Naive B cell (primary cell): ENCODE results near the gene EMD. TPM values are rescaled to one million over a fixed set of nuclear protein-coding genes. Genes with fewer than 3 reads are reported as not detected.

Source experiments
- polyA plus RNA-seq, 6 donors: library from polyadenylated mRNA; unstranded; fragments of 300-500 nt; fragmentation: Illumina TruSeq; gene quantifications; one replicate each; pipeline ENCODE4 v1.2.3, GENCODE V29; 2021; ENCODE audit warnings: low read depth in 6 of 6

EMD gene
- polyA plus RNA-seq, 6 donors from 2014 or later: 25.0 to 29.6 (median 27.2) TPM

Other genes starting within 250 kb of the EMD start
- gene OPN1LW, start 235.1 kb upstream of the EMD start, polyA plus RNA-seq: not detected
- not detected for gene OPN1MW, start 196.7 kb upstream of the EMD start, polyA plus RNA-seq
- gene OPN1MW2, start 159.5 kb upstream of the EMD start, polyA plus RNA-seq: not detected
- under 1 TPM in 1 of 6 donors, not detected in 5; 0.13 TPM for gene OPN1MW3, start 121.7 kb upstream of the EMD start, polyA plus RNA-seq
- gene TEX28, start 84.2 kb upstream of the EMD start, polyA plus RNA-seq: not detected
- under 1 TPM in 5 of 6 donors, not detected in 1; 0.27 to 0.57 (median 0.38) TPM for gene TKTL1, start 83.5 kb upstream of the EMD start, polyA plus RNA-seq
- gene FLNA, start 4.7 kb upstream of the EMD start, polyA plus RNA-seq: 100 to 1,000 TPM in 2 of 6 donors, 10 to 100 TPM in 4; 39.6 to 269 (median 78.3) TPM
- gene RPL10, start 19.1 kb downstream of the EMD start, polyA plus RNA-seq: 1,000 to 10,000 TPM; 3,636 to 5,147 (median 4,635) TPM
- gene DNASE1L1, start 30.0 kb downstream of the EMD start, polyA plus RNA-seq: 10 to 100 TPM in 5 of 6 donors, 1 to 10 TPM in 1; 9.5 to 23.1 (median 14.3) TPM
- 10 to 100 TPM; 31.6 to 50.2 (median 36.6) TPM for gene TAFAZZIN, start 32.2 kb downstream of the EMD start, polyA plus RNA-seq
- gene ATP6AP1, start 49.4 kb downstream of the EMD start, polyA plus RNA-seq: 100 to 1,000 TPM in 1 of 6 donors, 10 to 100 TPM in 5; 81.8 to 173 (median 88.7) TPM
- gene GDI1, start 57.9 kb downstream of the EMD start, polyA plus RNA-seq: 10 to 100 TPM; 28.4 to 44.3 (median 35.5) TPM
- gene FAM50A, start 64.8 kb downstream of the EMD start, polyA plus RNA-seq: 10 to 100 TPM; 23.8 to 35.2 (median 28.2) TPM
- gene PLXNA3, start 79.0 kb downstream of the EMD start, polyA plus RNA-seq: 1 to 10 TPM in 3 of 6 donors, under 1 TPM in 3; 0.68 to 1.6 (median 0.99) TPM
- gene LAGE3, start 100.0 kb downstream of the EMD start, polyA plus RNA-seq: 10 to 100 TPM; 36.4 to 47.6 (median 40.9) TPM
- gene UBL4A, start 107.3 kb downstream of the EMD start, polyA plus RNA-seq: 10 to 100 TPM; 18.7 to 39.4 (median 33.0) TPM
- 10 to 100 TPM; 33.5 to 65.1 (median 38.0) TPM for gene SLC10A3, start 111.3 kb downstream of the EMD start, polyA plus RNA-seq
- gene FAM3A, start 136.9 kb downstream of the EMD start, polyA plus RNA-seq: 10 to 100 TPM; 13.4 to 24.1 (median 16.7) TPM
- gene G6PD, start 167.6 kb downstream of the EMD start, polyA plus RNA-seq: 1 to 10 TPM; 3.3 to 6.1 (median 4.4) TPM
- 10 to 100 TPM; 18.3 to 34.0 (median 26.5) TPM for gene IKBKG, start 168.3 kb downstream of the EMD start, polyA plus RNA-seq
- gene CTAG1A, start 205.8 kb downstream of the EMD start, polyA plus RNA-seq: not detected
- gene CTAG1B, start 240.0 kb downstream of the EMD start, polyA plus RNA-seq: not detected